Fibroblast of skin of left biceps (primary cell): ENCODE data around the gene CDC42BPA.
"Not testable (repeated sequence)": the region's sequence is repeated elsewhere in the genome, so short reads cannot be mapped to it uniquely, and the experiment has no call there.

Source experiments
- DNase-seq, 2 experiments: peaks; one replicate each; pipeline ENCODE4 v3.0.0-alpha.2; 2013; ENCODE audit warnings: low read depth in 2 of 2

Gene CDC42BPA

GRCh38 chr1:226965581-226966440 lies 352.5 kb downstream of the CDC42BPA start:
- DNase-seq, result no peak

GRCh38 chr1:226964611-226965486 lies 353.4 kb downstream of the CDC42BPA start:
- DNase-seq, result no peak

- no peak for DNase-seq
Measured at GRCh38 chr1:226964068-226964425, 354.2 kb downstream of the CDC42BPA start.

GRCh38 chr1:226962421-226963391 lies 355.6 kb downstream of the CDC42BPA start:
- DNase-seq, result no peak

- DNase-seq, result no peak
Measured at GRCh38 chr1:226960944-226961765, 357.1 kb downstream of the CDC42BPA start.

- no peak for DNase-seq
Measured at GRCh38 chr1:226960256-226960655, 358.0 kb downstream of the CDC42BPA start.

- DNase-seq, result no peak
Measured at GRCh38 chr1:226958300-226958699, 360.0 kb downstream of the CDC42BPA start.

- DNase-seq, result no peak
Measured at GRCh38 chr1:226957714-226958113, 360.6 kb downstream of the CDC42BPA start.

GRCh38 chr1:226956942-226957713 lies 361.2 kb downstream of the CDC42BPA start:
- DNase-seq, result no peak

- not testable (repeated sequence) for DNase-seq
Measured at GRCh38 chr1:226955857-226956256, 362.4 kb downstream of the CDC42BPA start.

- no peak for DNase-seq
Measured at GRCh38 chr1:226954777-226955176, 363.5 kb downstream of the CDC42BPA start.

- no peak for DNase-seq
Measured at GRCh38 chr1:226954337-226954736, 364.0 kb downstream of the CDC42BPA start.

- no peak for DNase-seq
Measured at GRCh38 chr1:226953175-226953800, 365.0 kb downstream of the CDC42BPA start.

GRCh38 chr1:226952118-226952441 lies 366.2 kb downstream of the CDC42BPA start:
- DNase-seq, result no peak

GRCh38 chr1:226951286-226952117 lies 366.8 kb downstream of the CDC42BPA start:
- no peak for DNase-seq

- no peak for DNase-seq
Measured at GRCh38 chr1:226950871-226951270, 367.4 kb downstream of the CDC42BPA start.

- no peak for DNase-seq
Measured at GRCh38 chr1:226950316-226950715, 368.0 kb downstream of the CDC42BPA start.

GRCh38 chr1:226949401-226949800 lies 368.9 kb downstream of the CDC42BPA start:
- no peak for DNase-seq

- no peak for DNase-seq
Measured at GRCh38 chr1:226948996-226949395, 369.3 kb downstream of the CDC42BPA start.
